A673 (cell line): ENCODE measurements around the gene AMPH.

Experiments
- EZH2 ChIP-seq: fragments of 200-600 bp; sonication (generic); IDR thresholded peaks from 2 replicates; pipeline ENCODE4 v1.6.1; 2017; ENCODE audit warnings: borderline replicate concordance, low read depth, mild to moderate bottlenecking, mixed read lengths, antibody characterized with exemption, low read length; ENCODE audit not compliant: poor library complexity, severe bottlenecking
- TF ChIP-seq, protein P1 (sequence below): fragments of 300-800, 200-600 bp; sonication (generic); conservative IDR thresholded peaks from 2 replicates; pipeline ENCODE4 v1.5.1; 2017; ENCODE audit warnings: low read depth, mild to moderate bottlenecking, antibody characterized with exemption, low read length, moderate library complexity, mixed read lengths

DNA sequence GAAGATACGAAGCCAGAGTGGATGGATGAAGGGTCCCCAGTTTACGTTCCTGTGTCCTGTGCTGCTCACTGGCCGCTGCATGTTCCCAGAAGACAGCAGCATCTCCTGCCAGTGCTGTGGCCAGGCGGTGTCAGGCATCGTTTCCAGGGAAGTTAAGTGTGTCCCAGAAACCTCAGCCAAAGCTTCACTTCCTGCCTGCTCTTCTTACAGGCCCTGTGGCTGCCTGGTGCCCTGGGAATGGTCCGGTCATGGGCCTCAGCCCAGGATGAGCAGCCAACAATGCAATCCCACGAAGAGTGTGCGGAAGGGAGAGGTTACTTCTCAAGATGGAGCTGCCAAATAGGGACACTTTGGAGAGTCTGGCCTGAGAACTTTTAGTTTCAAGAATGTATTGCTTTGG, 258.0 kb downstream of the AMPH start:
- TF ChIP-seq, protein P1, sequence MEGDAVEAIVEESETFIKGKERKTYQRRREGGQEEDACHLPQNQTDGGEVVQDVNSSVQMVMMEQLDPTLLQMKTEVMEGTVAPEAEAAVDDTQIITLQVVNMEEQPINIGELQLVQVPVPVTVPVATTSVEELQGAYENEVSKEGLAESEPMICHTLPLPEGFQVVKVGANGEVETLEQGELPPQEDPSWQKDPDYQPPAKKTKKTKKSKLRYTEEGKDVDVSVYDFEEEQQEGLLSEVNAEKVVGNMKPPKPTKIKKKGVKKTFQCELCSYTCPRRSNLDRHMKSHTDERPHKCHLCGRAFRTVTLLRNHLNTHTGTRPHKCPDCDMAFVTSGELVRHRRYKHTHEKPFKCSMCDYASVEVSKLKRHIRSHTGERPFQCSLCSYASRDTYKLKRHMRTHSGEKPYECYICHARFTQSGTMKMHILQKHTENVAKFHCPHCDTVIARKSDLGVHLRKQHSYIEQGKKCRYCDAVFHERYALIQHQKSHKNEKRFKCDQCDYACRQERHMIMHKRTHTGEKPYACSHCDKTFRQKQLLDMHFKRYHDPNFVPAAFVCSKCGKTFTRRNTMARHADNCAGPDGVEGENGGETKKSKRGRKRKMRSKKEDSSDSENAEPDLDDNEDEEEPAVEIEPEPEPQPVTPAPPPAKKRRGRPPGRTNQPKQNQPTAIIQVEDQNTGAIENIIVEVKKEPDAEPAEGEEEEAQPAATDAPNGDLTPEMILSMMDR, result no peak
- TF ChIP-seq EZH2, result no peak
